Muscle layer of colon (tissue), 2 donors: Measurements from ENCODE around the gene TRPM7.

Experiments
- H3K27ac ChIP-seq: one replicate; pipeline ENCODE4 v1.7.0; 2013; ENCODE audit warnings: low read depth, mild to moderate bottlenecking, low read length, moderate library complexity
- H3K27me3 ChIP-seq, 2 donors: one replicate each; pipeline ENCODE4 v1.7.0; 2013; ENCODE audit warnings: low read length in 2 of 2, mild to moderate bottlenecking in 2 of 2; ENCODE audit not compliant: insufficient read depth in 2 of 2, control insufficient read depth in 1 of 2
- H3K36me3 ChIP-seq: one replicate; pipeline ENCODE4 v1.7.0; 2013; ENCODE audit warnings: mild to moderate bottlenecking, low read length; ENCODE audit not compliant: insufficient read depth
- H3K4me1 ChIP-seq: one replicate; pipeline ENCODE4 v1.7.0; 2013; ENCODE audit warnings: mild to moderate bottlenecking, low read length; ENCODE audit not compliant: insufficient read depth
- H3K4me3 ChIP-seq, 2 donors: one replicate each; pipeline ENCODE4 v1.7.0; 2013; ENCODE audit warnings: low read length in 2 of 2, low read depth in 1 of 2, mild to moderate bottlenecking in 1 of 2, moderate library complexity in 1 of 2
- H3K9ac ChIP-seq: one replicate; pipeline ENCODE4 v1.7.0; 2013; ENCODE audit warnings: low read length
- H3K9me3 ChIP-seq: one replicate; pipeline ENCODE4 v1.7.0; 2013; ENCODE audit warnings: mild to moderate bottlenecking, low read length
- donor health status: abdominal sarcoma.
- donor health status: Adenocarcinoma of cecum.

Gene TRPM7

GRCh38 chr15:50558012-50558411 lies 128.6 kb downstream of the TRPM7 start:
- no peak overlapping the region for H3K27ac ChIP-seq
- H3K9ac ChIP-seq: no peak overlapping the region
- no peak overlapping the region for H3K4me3 ChIP-seq
- H3K27me3 ChIP-seq: no peaks in the 10 kb centered on the region
- H3K9me3 ChIP-seq: no peaks in the 10 kb centered on the region
- peaks cover 9% of the 10 kb centered on the region for H3K36me3 ChIP-seq
- no peaks in the 10 kb centered on the region for H3K4me1 ChIP-seq

- H3K9ac ChIP-seq: no peak overlapping the region
- no peak overlapping the region for H3K27ac ChIP-seq
- no peak overlapping the region for H3K4me3 ChIP-seq
- no peaks in the 10 kb centered on the region for H3K27me3 ChIP-seq
- H3K4me1 ChIP-seq: no peaks in the 10 kb centered on the region
- H3K9me3 ChIP-seq: no peaks in the 10 kb centered on the region
- H3K36me3 ChIP-seq: peaks cover 8% of the 10 kb centered on the region
These were observed 129.8 kb downstream of the TRPM7 start for GRCh38 chr15:50556642-50557371.

- H3K36me3 ChIP-seq: no peaks in the 10 kb centered on the region
- H3K9me3 ChIP-seq: no peaks in the 10 kb centered on the region
- no peak overlapping the region for H3K9ac ChIP-seq
- H3K4me1 ChIP-seq: no peaks in the 10 kb centered on the region
- H3K4me3 ChIP-seq: no peak overlapping the region
- H3K27ac ChIP-seq: no peak overlapping the region
- no peaks in the 10 kb centered on the region for H3K27me3 ChIP-seq
These were observed 134.4 kb downstream of the TRPM7 start for GRCh38 chr15:50552238-50552637.

DNA sequence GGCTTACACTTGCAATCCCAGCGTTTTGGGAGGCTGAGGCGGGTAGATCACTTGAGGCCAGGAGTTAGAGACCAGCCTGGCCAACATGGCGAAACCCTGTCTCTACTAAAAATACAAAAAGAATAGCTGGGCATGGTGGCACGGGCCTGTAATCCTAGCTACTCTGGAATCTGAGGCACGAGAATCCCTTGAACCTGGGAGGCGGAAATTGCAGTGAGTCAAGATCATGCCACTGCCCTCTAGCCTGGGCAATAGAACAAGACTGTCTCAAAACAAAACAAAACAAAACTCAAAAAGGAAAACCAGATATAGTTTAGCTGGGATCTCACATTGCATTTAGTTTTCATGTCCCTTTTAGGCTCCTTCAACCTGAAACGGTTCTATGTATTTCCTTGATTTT lies 137.3 kb downstream of the TRPM7 start:
- no peak overlapping the region for H3K9ac ChIP-seq

GRCh38 chr15:50546566-50546965 lies 140.0 kb downstream of the TRPM7 start, which contains the start of gene USP50:
TSS of gene USP50 (minus strand) at chr15:50546666. CDS start at chr15:50546525, 141 bp downstream.
- H3K27ac ChIP-seq: no peak within 1 kb of the TSS
- no peaks in the 10 kb centered on the region for H3K4me1 ChIP-seq
- H3K36me3 ChIP-seq: no peaks in the 10 kb centered on the region
- no peaks in the 10 kb centered on the region for H3K27me3 ChIP-seq
- no peak within 1 kb of the TSS for H3K4me3 ChIP-seq
- H3K9ac ChIP-seq: no peak within 1 kb of the TSS
- H3K9me3 ChIP-seq: no peaks in the 10 kb centered on the region

More for the DNA sequence above, 137.3 kb downstream of the TRPM7 start:
- Histone ChIP-seq H3K27me3 (no peaks in the 10 kb centered on the region), H3K9me3 (no peaks in the 10 kb centered on the region), H3K4me3 (no peak overlapping the region), H3K4me1 (no peaks in the 10 kb centered on the region), H3K36me3 (no peaks in the 10 kb centered on the region), H3K27ac (no peak overlapping the region)

- H3K9ac ChIP-seq: no peak overlapping the region
- no peaks in the 10 kb centered on the region for H3K27me3 ChIP-seq
- no peaks in the 10 kb centered on the region for H3K36me3 ChIP-seq
- no peak overlapping the region for H3K27ac ChIP-seq
- no peak overlapping the region for H3K4me3 ChIP-seq
- H3K9me3 ChIP-seq: no peaks in the 10 kb centered on the region
- no peaks in the 10 kb centered on the region for H3K4me1 ChIP-seq
These were observed 142.2 kb downstream of the TRPM7 start for GRCh38 chr15:50544368-50544767.

DNA sequence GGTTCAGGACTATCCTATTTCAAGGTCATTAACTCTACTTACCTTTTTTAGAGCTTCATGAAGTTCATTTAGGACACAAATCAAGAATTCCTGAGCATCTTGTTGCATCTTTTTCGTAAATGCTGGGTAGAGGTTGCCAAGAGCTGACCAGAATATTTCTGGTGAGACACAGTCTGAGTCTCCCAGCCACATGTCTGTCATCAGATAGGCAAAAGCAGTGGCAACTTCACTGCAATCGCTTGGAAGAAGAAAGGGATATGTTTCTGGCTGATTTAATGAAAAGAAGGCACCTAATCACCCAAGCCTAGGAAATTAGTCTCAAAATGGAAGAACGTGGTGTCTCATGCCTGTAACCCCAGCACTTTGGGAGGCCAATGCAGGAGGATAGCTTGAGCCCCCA lies 143.0 kb downstream of the TRPM7 start:
- no peak overlapping the region for H3K4me3 ChIP-seq
- no peak overlapping the region for H3K27ac ChIP-seq
- H3K36me3 ChIP-seq: no peaks in the 10 kb centered on the region
- no peaks in the 10 kb centered on the region for H3K9me3 ChIP-seq
- H3K27me3 ChIP-seq: no peaks in the 10 kb centered on the region
- H3K9ac ChIP-seq: no peak overlapping the region
- no peaks in the 10 kb centered on the region for H3K4me1 ChIP-seq

GRCh38 chr15:50542887-50543210 lies 143.7 kb downstream of the TRPM7 start:
- no peak overlapping the region for H3K4me3 ChIP-seq
- no peak overlapping the region for H3K27ac ChIP-seq
- H3K9me3 ChIP-seq: no peaks in the 10 kb centered on the region
- no peaks in the 10 kb centered on the region for H3K36me3 ChIP-seq
- no peaks in the 10 kb centered on the region for H3K27me3 ChIP-seq
- no peak overlapping the region for H3K9ac ChIP-seq
- H3K4me1 ChIP-seq: no peaks in the 10 kb centered on the region

- Histone ChIP-seq H3K9ac (no peak overlapping the region), H3K9me3 (no peaks in the 10 kb centered on the region), H3K36me3 (no peaks in the 10 kb centered on the region), H3K4me3 (no peak overlapping the region), H3K27me3 (no peaks in the 10 kb centered on the region), H3K27ac (no peak overlapping the region), H3K4me1 (no peaks in the 10 kb centered on the region)
These were observed 154.8 kb downstream of the TRPM7 start for GRCh38 chr15:50531766-50532165.

DNA sequence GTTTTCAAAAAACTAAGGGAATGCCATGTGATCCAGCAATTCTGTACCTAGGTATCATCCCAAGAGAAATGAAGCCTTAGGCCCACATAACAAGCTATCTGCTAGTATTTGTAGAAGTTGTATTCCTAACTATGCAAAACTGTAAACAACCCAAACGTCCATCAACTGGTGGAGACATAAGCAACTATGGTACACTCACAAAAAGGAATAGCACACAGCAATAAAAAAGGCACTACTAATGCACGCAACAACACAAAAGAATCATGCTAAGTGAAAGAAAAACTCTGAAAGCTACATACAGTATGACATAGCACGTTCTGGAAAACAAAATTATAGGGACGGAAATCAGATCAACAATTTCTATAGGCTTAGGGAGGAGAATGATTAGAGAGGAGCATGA lies 155.4 kb downstream of the TRPM7 start:
- Histone ChIP-seq H3K27me3 (no peaks in the 10 kb centered on the region), H3K9me3 (no peaks in the 10 kb centered on the region), H3K4me1 (no peaks in the 10 kb centered on the region), H3K27ac (no peak overlapping the region), H3K9ac (no peak overlapping the region), H3K4me3 (no peak overlapping the region), H3K36me3 (no peaks in the 10 kb centered on the region)

DNA sequence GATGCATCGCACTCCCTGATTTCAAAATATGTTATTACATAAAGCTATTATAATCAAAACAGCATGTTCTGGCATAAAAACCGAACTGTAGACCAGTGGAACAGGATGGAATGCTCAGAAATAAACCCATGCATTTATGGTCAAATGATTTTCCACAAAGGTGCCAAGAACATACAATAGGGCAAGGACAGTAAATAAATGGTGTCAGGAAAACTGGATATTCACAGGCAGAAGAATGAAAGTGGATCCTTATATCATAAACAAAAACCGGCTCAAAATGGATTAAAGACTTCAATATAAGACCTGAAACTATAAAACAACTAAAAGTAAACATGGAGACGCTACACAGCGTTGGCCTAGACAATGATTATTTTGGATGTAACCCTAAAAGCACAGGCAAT lies 162.7 kb downstream of the TRPM7 start:
- H3K27ac ChIP-seq: no peak overlapping the region
- no peak overlapping the region for H3K4me3 ChIP-seq
- no peaks in the 10 kb centered on the region for H3K4me1 ChIP-seq
- no peaks in the 10 kb centered on the region for H3K9me3 ChIP-seq
- no peaks in the 10 kb centered on the region for H3K27me3 ChIP-seq
- H3K9ac ChIP-seq: no peak overlapping the region
- H3K36me3 ChIP-seq: no peaks in the 10 kb centered on the region

GRCh38 chr15:50519740-50520425 lies 166.7 kb downstream of the TRPM7 start:
- H3K4me3 ChIP-seq: no peak overlapping the region
- no peak overlapping the region for H3K27ac ChIP-seq
- H3K4me1 ChIP-seq: no peaks in the 10 kb centered on the region
- H3K36me3 ChIP-seq: no peaks in the 10 kb centered on the region
- no peaks in the 10 kb centered on the region for H3K27me3 ChIP-seq
- peaks cover 4% of the 10 kb centered on the region for H3K9me3 ChIP-seq
- H3K9ac ChIP-seq: no peak overlapping the region
